Activated naive CD4-positive, alpha-beta T cell treated with anti-CD3 and anti-CD28 coated beads, Interleukin-2, amount 10 ng/mL, durations not matched to agents 7 days and 5 days (primary cell): ENCODE measurements around the gene ZNF200.
"Not testable (repeated sequence)": the region's sequence is repeated elsewhere in the genome, so short reads cannot be mapped to it uniquely, and the experiment has no call there.

ENCODE experiments used
- CTCF ChIA-PET: fragments of 350-600 bp; sonication (Branson Sonifier 250); formaldehyde crosslinking; loops from one replicate; lab custom pipeline; 2021; ENCODE audit warnings: antibody characterized with exemption; lab: Charles Lee
- DNase-seq: peaks from one replicate; pipeline ENCODE4 v3.0.0-alpha.2; 2020
- H3K27ac Mint-ChIP-seq: one replicate; pipeline ENCODE4 v1.8.0; 2021; ENCODE audit warnings: mild to moderate bottlenecking, moderate library complexity, mixed read lengths
- H3K27me3 Mint-ChIP-seq: one replicate; pipeline ENCODE4 v1.8.0; 2021; ENCODE audit warnings: mild to moderate bottlenecking, mixed read lengths
- H3K36me3 Mint-ChIP-seq: one replicate; pipeline ENCODE4 v1.8.0; 2021; ENCODE audit warnings: mixed read lengths
- H3K4me1 Mint-ChIP-seq: one replicate; pipeline ENCODE4 v1.8.0; 2021; ENCODE audit warnings: mixed read lengths
- H3K4me3 Mint-ChIP-seq: one replicate; pipeline ENCODE4 v1.8.0; 2021; ENCODE audit warnings: mild to moderate bottlenecking, moderate library complexity, mixed read lengths
- H3K9me3 Mint-ChIP-seq: one replicate; pipeline ENCODE4 v1.8.0; 2021; ENCODE audit warnings: mixed read lengths

The ZNF200 gene

GRCh38 chr16:3183445-3184139 is 51.4 kb downstream of the ZNF200 start:
- peaks cover 41% of the 10 kb centered on the region for H3K4me1 Mint-ChIP-seq
- H3K9me3 Mint-ChIP-seq = peaks cover 11% of the 10 kb centered on the region
- peaks cover 15% of the 10 kb centered on the region for H3K36me3 Mint-ChIP-seq
- CTCF ChIA-PET = interaction anchor here (0.9 to 2.3 kb wide), 6 partner anchors 10 to 152 kb away, joined by 3 to 6 read pairs (median 3); no protein-coding TSS in a partner anchor
- DNase-seq = no peak
- peaks cover 100% of the 10 kb centered on the region for H3K27me3 Mint-ChIP-seq
- H3K27ac Mint-ChIP-seq = peak overlapping the region; percentile 67
- H3K4me3 Mint-ChIP-seq = peak overlapping the region; percentile 46

GRCh38 chr16:3182608-3183444 is 52.1 kb downstream of the ZNF200 start:
- Mint-ChIP-seq H3K36me3 (peaks cover 14% of the 10 kb centered on the region), H3K27me3 (peaks cover 100% of the 10 kb centered on the region), H3K9me3 (peaks cover 10% of the 10 kb centered on the region), H3K4me3 (peak overlapping the region; percentile 47), H3K27ac (peak overlapping the region; percentile 80), H3K4me1 (peaks cover 35% of the 10 kb centered on the region)
- DNase-seq = peak; percentile 53
- CTCF ChIA-PET = interaction anchor here (0.5 to 2.3 kb wide), 9 partner anchors 9 to 151 kb away, joined by 3 to 6 read pairs (median 3); no protein-coding TSS in a partner anchor

- peaks cover 12% of the 10 kb centered on the region for H3K36me3 Mint-ChIP-seq
- DNase-seq, H3K9me3 Mint-ChIP-seq: not testable (repeated sequence)
- peaks cover 100% of the 10 kb centered on the region for H3K27me3 Mint-ChIP-seq
- peak overlapping the region; percentile 80 for H3K27ac Mint-ChIP-seq
- CTCF ChIA-PET = interaction anchor here (0.5 to 2.3 kb wide), 6 partner anchors 8 to 87 kb away, joined by 3 to 6 read pairs (median 3); no protein-coding TSS in a partner anchor
- H3K4me3 Mint-ChIP-seq = peak overlapping the region; percentile 47
- H3K4me1 Mint-ChIP-seq = peaks cover 29% of the 10 kb centered on the region
Observed at GRCh38 chr16:3182293-3182607, 52.7 kb downstream of the ZNF200 start.

GRCh38 chr16:3180445-3180878 is 54.5 kb downstream of the ZNF200 start:
- Mint-ChIP-seq H3K4me3 (no peak overlapping the region), H3K9me3 (peaks cover 5% of the 10 kb centered on the region), H3K36me3 (peaks cover 10% of the 10 kb centered on the region), H3K27ac (no peak overlapping the region), H3K27me3 (peaks cover 100% of the 10 kb centered on the region), H3K4me1 (peaks cover 25% of the 10 kb centered on the region)
- CTCF ChIA-PET = interaction anchor here (1.0 kb wide), 1 partner anchor 9 kb away, joined by 3 read pairs; no protein-coding TSS in a partner anchor
- no peak for DNase-seq

- H3K4me1 Mint-ChIP-seq = peaks cover 28% of the 10 kb centered on the region
- H3K27ac Mint-ChIP-seq = no peak overlapping the region
- no peak overlapping the region for H3K4me3 Mint-ChIP-seq
- CTCF ChIA-PET = interaction anchor here (0.6 to 1.0 kb wide), 2 partner anchors 8 to 17 kb away, joined by 3 read pairs; no protein-coding TSS in a partner anchor
- peaks cover 5% of the 10 kb centered on the region for H3K9me3 Mint-ChIP-seq
- H3K36me3 Mint-ChIP-seq = peaks cover 10% of the 10 kb centered on the region
- H3K27me3 Mint-ChIP-seq = peaks cover 100% of the 10 kb centered on the region
- no peak for DNase-seq
Observed at GRCh38 chr16:3179651-3180050, 55.3 kb downstream of the ZNF200 start.

- Mint-ChIP-seq H3K4me1 (peaks cover 40% of the 10 kb centered on the region), H3K27ac (peak overlapping the region; percentile 62), H3K36me3 (peaks cover 4% of the 10 kb centered on the region)
Observed at GRCh38 chr16:3175157-3176093, 59.5 kb downstream of the ZNF200 start.

GRCh38 chr16:3174618-3175148 is 60.3 kb downstream of the ZNF200 start:
- Mint-ChIP-seq H3K27me3 (peaks cover 99% of the 10 kb centered on the region), H3K4me3 (no peak overlapping the region), H3K4me1 (peaks cover 43% of the 10 kb centered on the region), H3K36me3 (peaks cover 4% of the 10 kb centered on the region), H3K27ac (no peak overlapping the region), H3K9me3 (no peaks in the 10 kb centered on the region)
- no peak for DNase-seq
- CTCF ChIA-PET = interaction anchor here (1.3 kb wide), 1 partner anchor 16 kb away, joined by 4 read pairs; no protein-coding TSS in a partner anchor

More at GRCh38 chr16:3175157-3176093, 59.5 kb downstream of the ZNF200 start:
- no peak for DNase-seq
- CTCF ChIA-PET = no interaction called here
- Mint-ChIP-seq H3K9me3 (no peaks in the 10 kb centered on the region), H3K27me3 (peaks cover 99% of the 10 kb centered on the region), H3K4me3 (no peak overlapping the region)

- DNase-seq = peak; percentile 36
- peak overlapping the region; percentile 26 for H3K4me3 Mint-ChIP-seq
- H3K4me1 Mint-ChIP-seq = peaks cover 43% of the 10 kb centered on the region
- peak overlapping the region; percentile 55 for H3K27ac Mint-ChIP-seq
- CTCF ChIA-PET = interaction anchor here (0.7 to 1.3 kb wide), 6 partner anchors 9 to 23 kb away, joined by 3 to 4 read pairs (median 3); no protein-coding TSS in a partner anchor
- H3K9me3 Mint-ChIP-seq = no peaks in the 10 kb centered on the region
- peaks cover 4% of the 10 kb centered on the region for H3K36me3 Mint-ChIP-seq
- peaks cover 99% of the 10 kb centered on the region for H3K27me3 Mint-ChIP-seq
Observed at GRCh38 chr16:3173892-3174617, 60.9 kb downstream of the ZNF200 start.
